ENCODE results near the gene GPR55. TPM values are rescaled to one million over a fixed set of nuclear protein-coding genes. Genes with fewer than 3 reads are reported as not detected.

Gene GPR55
- total and polyA plus RNA-seq, 8 donors, result 0.06 to 0.24 (median 0.09) TPM; not detected in 3

GRCh38 chr2:230890646-230891045 is 34.4 kb downstream of the GPR55 start:
- Histone ChIP-seq H3K4me3 (no peak overlapping the region), H3K36me3 (no peaks in the 10 kb centered on the region), H3K27me3 (peaks cover 0 to 21% of the 10 kb centered on the region in 2 donors), H3K9me3 (no peaks in the 10 kb centered on the region), H3K27ac (no peak overlapping the region), H3K4me1 (no peaks in the 10 kb centered on the region)
- intact Hi-C loops (cut with DNase I), result no loop called here
- ATAC-seq, result no peak
- TF ChIP-seq CTCF (IDR thresholded peaks at IDR 0.05), result no peak
- DNase-seq, result no peak

DNA sequence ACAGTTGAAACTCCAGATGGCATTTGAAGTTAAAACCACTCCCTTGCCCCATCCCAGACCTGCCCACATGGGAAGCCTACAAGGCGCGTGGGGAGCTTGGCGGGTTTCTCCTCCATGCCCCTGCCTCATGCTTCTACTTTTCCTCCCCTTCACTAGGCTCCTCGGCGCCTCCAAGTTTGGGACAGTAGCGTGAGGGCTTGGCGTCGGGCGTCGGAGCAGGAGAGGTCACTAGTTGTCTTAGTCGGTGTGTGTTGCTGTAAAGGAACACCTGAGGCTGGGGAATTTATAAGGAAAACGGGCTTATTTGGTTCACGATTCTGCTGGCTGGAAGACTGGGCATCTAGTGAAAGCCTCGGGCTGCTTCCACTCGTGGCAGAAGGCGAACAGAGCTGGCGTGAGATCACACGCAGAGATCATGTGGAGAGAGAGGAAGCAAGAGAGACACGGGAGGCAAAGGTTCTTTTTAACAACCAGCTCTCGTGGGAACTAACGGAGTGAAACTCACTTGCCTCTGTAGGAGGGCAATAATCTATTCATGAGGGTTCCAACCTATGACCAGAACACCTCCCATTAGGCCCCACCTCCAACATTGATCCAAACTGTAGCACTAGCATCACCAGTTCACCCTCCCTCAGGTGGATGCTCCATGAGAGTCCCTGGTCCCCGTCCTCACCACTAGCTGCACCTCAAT is 35.0 kb downstream of the GPR55 start:
- TF ChIP-seq CTCF (IDR thresholded peaks at IDR 0.05), result no peak
- peaks cover 0 to 21% of the 10 kb centered on the region in 2 donors for H3K27me3 ChIP-seq
- H3K9me3 ChIP-seq, result no peaks in the 10 kb centered on the region
- H3K4me3 ChIP-seq, result no peak overlapping the region
- ATAC-seq, result no peak
- no peak for DNase-seq
- H3K36me3 ChIP-seq, result no peaks in the 10 kb centered on the region
- H3K4me1 ChIP-seq, result no peaks in the 10 kb centered on the region
- intact Hi-C loops (cut with DNase I), result no loop called here
- no peak overlapping the region for H3K27ac ChIP-seq

- H3K36me3 ChIP-seq, result no peaks in the 10 kb centered on the region
- no peaks in the 10 kb centered on the region for H3K4me1 ChIP-seq
- no peak for ATAC-seq
- no peak overlapping the region for H3K4me3 ChIP-seq
- no peak overlapping the region for H3K27ac ChIP-seq
- TF ChIP-seq CTCF (IDR thresholded peaks at IDR 0.05), result no peak
- peaks cover 0 to 21% of the 10 kb centered on the region in 2 donors for H3K27me3 ChIP-seq
- intact Hi-C loops (cut with DNase I), result no loop called here
- no peaks in the 10 kb centered on the region for H3K9me3 ChIP-seq
- DNase-seq, result no peak
These were observed 36.1 kb downstream of the GPR55 start for GRCh38 chr2:230888824-230889400.

GRCh38 chr2:230887342-230887741 is 37.7 kb downstream of the GPR55 start:
- Histone ChIP-seq H3K27me3 (peaks cover 0 to 8% of the 10 kb centered on the region in 2 donors), H3K4me1 (no peaks in the 10 kb centered on the region), H3K4me3 (no peak overlapping the region), H3K9me3 (no peaks in the 10 kb centered on the region), H3K27ac (no peak overlapping the region), H3K36me3 (no peaks in the 10 kb centered on the region)
- DNase-seq, result no peak
- ATAC-seq, result no peak
- TF ChIP-seq CTCF (IDR thresholded peaks at IDR 0.05), result no peak
- intact Hi-C loops (cut with DNase I), result no loop called here

DNA sequence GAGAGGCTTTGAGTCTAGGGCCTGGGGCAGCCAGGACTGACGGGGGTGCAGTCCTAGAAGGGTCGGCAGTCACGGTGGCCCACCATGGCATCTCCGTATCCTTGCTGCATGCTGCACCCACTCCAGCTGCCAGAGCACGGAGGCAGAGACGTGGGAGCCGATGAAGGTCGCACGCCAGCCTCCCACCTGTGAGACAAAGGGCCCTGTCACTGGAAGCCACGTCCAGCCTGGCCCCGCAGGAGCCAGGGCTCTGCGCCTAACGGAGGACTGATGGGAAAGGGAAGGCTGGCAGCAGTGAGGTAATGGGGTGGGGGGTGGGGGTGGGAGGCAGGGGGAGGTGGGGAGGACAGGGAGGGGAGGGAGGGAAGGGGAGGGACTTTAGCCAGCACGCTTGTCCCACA is 38.4 kb downstream of the GPR55 start:
- intact Hi-C loops (cut with DNase I), result no loop called here

More for the DNA sequence above, 38.4 kb downstream of the GPR55 start:
- H3K27ac ChIP-seq, result no peak overlapping the region
- peaks cover 0 to 7% of the 10 kb centered on the region in 2 donors for H3K27me3 ChIP-seq
- no peaks in the 10 kb centered on the region for H3K36me3 ChIP-seq
- no peaks in the 10 kb centered on the region for H3K9me3 ChIP-seq
- TF ChIP-seq CTCF (IDR thresholded peaks at IDR 0.05), result no peak
- ATAC-seq (no peak), DNase-seq (no peak)
- no peak overlapping the region for H3K4me3 ChIP-seq
- H3K4me1 ChIP-seq, result no peaks in the 10 kb centered on the region

Data from left lung (tissue), 10 donors.